ENCODE data around the gene SLC6A2. TPM values are rescaled to one million over a fixed set of nuclear protein-coding genes. Genes with fewer than 3 reads are reported as not detected.

Gene SLC6A2
- polyA plus RNA-seq, 5 donors: 0.13 to 0.22 TPM; not detected in 3

DNA sequence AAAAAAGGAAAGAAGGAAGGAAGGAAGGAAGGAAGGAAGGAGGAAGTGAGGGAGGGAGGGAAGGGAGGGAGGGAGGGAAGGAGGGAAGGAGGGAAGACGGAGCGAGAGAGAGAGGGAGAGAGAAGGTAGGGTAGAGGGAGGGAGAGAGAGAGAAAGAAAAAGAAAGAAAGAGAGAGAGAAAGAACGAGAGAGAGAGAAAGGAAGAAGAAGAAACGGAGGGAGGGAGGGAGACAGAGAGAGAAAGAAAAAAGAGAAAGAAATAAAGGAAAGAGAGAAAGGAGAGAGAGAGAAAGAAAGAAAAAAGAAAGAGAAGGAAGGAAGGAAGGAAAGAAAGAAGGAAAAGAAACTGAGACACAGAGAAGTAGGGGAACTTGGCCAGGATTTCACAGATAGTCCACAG, 8.4 kb upstream of the SLC6A2 start:
- no peak for DNase-seq

DNA sequence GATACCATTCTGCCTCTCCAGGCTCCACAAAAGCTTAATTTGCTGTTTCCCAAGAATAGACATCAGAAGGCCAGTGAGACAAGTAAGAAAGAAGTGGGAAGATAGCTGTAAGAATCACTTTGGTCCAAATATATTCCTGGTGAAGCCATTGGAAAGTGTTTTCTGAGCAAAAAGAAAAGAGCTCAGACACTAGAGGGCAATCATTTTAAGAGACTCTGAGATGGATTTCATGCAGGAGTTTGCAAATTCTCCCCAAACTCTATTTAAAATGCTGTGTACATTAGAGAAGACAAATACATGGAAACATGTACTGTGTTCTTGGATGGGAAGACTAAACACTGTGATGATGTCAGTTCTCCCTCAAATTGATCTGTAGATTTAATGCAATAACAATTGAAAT, 8.0 kb upstream of the SLC6A2 start:
- DNase-seq: no peak

DNA sequence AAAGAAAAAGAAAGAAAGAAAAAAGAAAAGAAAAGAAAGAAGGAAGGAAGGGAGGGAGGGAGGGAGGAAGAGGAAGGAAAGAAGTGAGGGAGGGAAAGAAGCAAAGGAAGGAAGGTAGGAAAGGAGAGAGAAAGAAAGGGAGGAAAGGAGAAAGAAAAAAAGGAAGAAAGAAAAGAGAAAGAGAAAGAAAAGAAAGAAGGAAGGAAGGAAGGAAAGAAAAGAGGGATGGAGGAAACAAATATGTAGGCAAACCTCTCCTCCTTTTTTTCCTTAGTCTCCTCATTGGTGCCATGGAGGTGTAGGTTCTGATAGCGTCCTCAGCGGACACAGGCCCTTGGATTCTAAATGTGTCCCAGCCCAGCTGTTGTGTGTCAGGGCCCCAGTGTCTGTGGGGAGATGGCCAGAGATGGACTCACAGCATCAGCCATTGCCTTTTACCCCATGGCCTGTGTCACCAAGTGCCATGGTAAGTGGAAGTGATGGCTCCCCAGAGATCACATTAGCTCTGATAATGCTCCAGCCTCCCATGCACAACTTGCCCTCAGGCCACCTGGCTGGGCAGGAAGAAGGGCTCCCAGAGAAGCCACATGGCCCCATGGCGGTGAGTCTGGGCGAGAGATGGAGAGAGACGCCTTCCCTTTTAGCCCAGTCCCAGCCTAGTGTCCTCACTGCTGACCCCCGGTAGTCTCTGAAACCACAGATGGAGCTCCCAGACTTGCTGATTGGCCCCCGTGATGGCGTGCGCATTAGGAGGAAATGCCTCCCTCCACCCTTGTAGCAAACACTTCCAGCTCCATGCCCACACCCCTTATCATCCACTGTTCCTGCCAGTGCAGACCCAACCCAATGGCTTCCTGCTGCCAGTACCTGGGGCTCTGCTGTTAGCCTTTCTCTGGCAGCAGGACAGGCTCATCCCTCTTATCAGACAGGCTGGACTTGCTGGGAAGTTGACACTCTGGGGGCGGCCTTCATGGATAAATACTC, 3.7 kb upstream of the SLC6A2 start:
- DNase-seq: no peak

DNA sequence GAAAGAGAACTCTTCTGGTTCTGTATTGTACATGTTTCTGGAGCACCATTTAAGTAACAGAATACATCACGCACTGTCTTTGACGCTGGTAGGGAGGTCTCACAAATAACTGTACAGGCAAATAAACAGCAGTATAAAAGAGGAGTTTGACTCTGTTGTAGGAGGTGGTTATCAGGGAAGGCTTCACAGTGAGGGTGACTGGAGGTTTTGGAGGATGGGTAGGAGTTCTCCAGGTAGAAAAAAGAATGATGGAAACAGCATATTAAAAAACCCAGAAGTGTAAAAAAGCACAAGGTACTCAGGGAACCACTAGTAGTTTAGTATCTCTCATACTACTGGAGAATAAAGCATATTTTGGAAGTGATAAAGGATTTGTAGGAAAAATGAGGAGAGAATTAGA, 2.7 kb upstream of the SLC6A2 start:
- no peak for DNase-seq

DNA sequence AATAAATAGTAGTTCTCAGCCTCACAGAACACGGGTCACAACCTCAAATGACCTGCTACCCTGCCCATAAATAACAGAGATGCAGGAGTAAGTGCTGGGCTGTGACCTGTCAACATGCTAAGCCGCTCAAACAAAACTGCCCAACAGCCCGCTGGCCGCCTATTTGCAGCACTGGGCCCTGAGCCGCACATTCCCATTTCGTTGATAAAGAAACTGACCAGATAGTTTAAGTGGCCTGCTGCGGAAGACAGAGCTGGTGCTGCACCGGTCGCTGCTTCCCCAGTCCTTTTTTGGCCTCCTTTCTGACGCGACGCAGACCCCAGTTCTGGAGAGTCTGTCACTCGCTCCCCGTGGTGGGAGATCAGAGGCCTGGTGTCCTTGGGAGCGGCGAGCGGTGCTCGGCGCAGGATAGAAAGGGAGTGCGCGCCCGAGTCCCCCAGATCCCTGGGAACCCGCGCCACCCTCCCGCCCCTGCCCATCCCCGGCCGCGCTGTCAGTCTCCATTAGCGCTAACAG, 349 bp upstream of the SLC6A2 start:
- no peak for DNase-seq

DNA sequence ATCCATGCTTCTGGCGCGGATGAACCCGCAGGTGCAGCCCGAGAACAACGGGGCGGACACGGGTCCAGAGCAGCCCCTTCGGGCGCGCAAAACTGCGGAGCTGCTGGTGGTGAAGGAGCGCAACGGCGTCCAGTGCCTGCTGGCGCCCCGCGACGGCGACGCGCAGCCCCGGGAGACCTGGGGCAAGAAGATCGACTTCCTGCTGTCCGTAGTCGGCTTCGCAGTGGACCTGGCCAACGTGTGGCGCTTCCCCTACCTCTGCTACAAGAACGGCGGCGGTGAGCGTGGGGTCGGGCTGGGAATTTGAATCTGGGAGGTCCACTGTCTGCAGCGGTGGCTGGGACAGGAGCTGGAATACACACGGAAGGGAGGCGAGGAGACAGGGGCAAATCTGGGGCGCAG, 904 bp downstream of the SLC6A2 start:
- no peak for DNase-seq

DNA sequence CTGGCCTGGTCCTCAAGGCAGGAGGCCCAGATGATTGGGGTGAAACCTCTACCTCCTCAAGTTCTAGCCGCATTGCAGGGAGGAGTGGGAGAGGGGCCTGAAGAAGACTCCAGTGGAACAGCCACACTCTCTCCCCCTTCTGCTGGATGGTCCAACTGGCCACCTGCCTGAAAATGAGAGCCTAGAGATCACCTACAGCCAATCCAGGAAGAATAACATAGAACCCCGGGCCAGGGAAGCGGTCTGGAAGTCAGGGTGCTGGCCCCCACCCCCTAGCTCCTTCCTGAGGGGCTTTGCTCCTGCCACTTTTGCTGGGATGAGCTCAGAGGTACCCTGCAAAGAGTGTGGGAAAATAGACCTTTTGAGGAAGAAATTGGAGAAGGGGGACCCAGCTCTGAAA, 1.8 kb downstream of the SLC6A2 start:
- DNase-seq: no peak

DNA sequence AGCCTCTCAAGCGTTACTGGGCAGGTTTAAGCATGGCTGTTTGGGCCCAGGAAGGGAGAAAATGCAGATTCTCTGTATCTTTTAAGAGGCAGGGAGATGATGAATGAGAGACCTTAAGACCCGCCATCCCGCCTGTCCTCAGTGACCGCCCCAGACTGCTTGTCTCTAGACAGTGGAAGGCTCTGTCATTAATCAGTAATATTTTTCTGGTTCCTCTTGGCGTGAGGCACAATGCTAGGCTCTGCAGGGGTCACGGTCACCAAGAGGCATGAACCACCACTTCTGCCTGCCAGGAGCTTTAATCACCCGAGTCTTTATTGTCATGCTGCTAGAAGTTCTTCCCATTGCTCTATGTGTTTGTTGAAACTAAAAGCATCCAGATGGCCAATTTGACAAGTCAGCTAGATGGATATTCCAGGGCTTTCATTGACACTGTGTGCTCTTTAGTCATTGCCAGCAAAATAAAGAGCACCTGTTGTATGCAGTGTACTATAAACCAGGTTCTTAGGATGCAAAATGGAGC, 3.2 kb downstream of the SLC6A2 start:
- no peak for DNase-seq

DNA sequence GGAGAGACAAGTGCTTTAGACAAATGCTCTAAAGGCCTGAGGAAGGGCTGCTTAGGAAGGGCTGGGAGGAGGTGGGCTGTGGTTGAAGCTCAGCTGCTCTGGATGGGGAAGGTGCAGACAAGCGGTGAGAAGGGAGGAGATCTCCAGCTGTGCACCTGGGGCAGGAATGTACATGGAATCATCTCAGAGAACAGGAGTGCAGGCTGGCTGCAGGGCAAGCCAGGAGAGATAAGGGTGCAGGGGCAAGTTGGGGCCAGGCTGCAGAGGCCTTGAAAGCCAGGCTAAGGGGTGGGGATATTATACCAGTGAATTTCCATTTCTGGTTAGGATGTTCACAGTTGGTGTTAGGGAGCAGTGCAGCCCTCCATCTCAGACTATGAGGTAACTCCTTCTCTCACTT, 4.2 kb downstream of the SLC6A2 start:
- DNase-seq: no peak

DNA sequence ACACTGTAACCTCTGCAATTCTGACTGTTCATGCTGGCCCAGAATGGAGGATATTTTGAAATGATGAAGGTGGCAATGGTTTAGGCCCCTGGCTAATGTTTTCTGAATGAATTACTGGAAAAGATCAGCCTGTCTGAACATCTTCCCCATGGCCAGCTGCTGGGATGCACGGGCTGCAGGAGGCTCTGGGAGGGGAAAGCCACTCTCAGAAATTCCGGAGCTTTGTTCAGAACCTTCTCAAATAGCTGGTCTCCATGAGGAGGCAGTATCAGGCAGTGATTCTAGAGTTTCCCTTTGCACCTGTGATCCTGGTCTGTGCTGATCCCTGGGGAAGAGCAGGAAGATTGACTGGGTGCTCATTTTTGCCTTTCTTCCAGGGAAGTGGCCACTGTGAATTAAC, 5.0 kb downstream of the SLC6A2 start:
- DNase-seq: no peak

DNA sequence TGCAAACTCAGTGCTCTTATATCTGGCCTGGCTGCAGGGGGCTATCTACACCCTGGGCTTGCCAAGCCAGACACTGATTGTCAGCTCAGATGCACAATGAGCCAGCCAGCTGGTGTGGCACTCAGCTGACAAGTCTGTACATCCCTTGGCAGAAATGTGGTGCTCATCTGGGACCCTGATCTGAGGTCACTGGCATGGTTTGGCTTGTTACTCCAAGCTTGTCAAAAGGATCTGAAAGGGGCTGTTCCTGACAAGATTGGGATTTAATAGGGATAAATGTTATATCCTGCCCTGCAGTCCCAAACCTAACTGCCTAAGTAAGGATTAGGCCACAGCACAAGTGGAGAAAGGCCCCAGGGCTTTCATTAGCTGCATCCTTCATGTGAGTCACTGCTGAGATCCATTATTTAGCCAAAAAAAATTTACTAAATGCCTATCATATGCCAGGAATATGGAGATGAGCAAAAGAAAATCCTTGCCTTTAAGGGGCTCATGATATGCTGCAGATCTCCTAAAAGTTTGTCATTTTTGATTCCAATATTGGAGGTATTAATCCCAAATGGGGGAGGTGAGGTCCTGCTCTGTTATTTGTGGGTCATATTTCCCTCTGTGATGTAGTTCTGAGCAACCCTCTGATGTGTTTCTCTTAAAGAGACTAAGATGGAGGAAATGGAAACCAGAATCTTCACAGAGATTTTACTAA, 6.3 kb downstream of the SLC6A2 start:
- DNase-seq: no peak

DNA sequence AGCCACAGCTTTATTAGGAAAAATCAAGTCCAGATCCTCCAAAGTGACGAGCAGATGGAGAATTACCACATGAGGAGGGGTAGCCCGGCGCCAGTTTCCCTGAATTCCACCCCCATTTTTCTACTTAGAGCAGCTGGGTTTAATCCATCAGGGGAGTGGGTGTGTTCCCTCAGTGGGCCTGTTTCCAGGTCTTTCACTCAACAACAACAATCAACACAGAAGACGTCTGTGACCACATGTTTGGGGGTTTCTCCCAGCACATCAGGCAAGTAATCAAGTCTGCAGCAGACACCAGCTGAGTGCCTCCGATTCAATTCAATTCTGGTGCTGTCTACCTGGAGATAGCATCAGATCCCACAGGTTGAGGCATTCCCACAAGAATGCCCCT, 6.8 kb downstream of the SLC6A2 start:
- peak; percentile 33 to 39 for DNase-seq

DNA sequence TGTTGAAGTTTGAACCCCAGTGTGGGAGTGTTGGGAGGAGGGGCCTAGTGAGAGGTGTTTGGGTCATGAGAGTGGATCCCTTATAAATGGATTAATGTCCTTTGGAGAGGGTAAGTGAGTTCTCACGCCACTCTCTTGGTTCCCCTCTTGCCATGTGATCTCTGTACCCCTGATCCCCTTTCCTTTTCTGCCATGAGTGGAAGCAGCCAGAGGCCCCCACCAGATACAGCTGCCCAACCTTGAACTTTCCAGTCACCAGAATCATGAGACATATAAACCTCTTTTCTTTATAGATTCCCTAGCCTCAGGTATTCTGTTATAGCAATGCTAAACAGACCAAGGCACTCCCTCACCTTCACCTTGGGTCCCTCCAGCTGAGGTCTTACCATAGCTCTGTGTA, 7.4 kb downstream of the SLC6A2 start:
- DNase-seq: no peak

DNA sequence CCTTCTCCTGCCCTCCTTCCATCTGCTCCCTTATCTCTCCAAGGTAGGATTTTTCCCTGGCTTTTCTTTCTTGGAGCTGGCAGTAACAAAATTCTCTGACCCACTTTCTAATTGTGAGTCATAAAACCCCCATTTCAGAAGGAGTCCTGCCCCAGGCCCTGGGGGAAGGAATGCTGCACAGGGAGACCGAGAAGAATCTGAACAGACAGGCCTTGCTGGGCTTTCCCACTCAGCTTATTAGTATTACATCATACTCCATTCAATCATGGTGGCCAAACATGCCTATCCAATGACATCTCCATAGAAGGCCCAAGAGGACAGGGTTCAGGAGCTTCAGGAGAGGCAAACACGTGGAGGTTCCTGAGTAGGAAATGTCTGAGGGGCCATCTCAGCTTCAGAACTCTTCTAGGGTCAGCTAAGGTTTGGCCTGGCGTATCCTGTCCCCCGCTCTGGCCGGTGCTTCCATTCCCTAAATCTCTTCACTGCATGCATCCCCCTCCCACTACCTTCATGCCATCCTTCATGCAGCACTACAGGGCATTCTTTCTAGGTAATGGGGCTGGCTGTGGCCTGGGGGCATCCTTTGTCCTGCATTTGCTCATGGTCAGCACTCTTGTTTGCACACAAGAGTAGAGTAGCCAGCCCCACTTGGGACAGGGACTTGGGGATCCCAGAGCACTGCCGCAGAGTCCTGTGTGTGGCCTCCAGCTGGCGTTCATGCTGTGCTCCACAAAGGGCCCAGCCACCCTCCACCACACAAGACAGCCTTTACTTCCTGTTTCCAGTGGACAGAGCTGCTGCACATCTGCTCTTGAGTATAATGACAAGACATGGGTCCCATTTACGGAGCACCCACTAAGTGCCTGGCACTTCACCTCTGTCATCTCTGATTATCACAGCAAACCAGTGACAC, 8.2 kb downstream of the SLC6A2 start:
- no peak for DNase-seq

DNA sequence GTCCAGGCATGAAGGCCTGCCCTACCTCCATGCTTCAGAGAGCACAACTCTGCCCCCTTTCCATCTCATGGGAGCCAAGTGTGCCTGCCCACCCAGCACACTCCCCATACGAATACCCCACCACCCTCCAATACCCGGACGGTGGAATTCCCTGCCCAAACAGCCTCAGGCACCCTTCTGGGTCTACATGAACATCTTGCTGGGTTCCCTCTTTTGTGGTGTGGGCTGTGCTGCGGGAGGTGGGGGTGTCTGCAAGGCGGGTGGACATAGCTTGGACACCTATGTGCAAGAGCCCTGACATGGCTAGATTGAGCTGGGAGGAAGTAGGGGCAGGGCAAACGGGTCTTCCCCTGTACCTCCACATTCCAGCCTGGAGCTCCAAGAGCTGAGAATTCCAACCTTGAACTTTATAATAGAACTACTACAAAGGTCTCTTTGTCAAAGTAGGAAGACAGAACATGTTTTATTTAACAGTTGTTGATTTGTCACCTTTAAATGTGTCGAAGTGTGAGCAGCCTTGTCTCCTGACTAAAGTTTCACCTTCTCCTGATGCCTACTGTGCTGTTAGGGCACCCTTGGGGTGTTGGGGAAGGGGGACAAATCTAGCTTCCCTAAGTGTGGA, 9.1 kb downstream of the SLC6A2 start:
- no peak for DNase-seq

DNA sequence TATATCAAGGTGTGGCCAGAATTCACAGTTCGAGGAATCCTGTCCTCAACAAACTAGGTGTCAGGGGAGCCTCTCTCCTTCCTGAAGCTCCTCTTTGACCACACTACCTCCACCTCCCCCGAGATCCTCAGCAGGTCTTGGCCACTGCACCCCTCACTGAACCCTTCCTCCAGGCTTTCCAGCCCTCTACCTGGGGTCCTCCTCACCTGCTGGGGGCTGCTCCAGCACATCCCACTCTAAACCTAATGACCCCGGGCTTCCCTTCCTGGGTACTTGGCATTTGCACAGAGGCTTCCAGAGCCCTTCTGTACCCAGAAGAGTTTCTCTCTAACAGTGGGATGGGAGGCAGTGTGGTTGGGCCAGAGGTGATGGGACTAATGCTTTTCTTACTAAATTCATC, 9.7 kb downstream of the SLC6A2 start:
- DNase-seq: no peak

DNA sequence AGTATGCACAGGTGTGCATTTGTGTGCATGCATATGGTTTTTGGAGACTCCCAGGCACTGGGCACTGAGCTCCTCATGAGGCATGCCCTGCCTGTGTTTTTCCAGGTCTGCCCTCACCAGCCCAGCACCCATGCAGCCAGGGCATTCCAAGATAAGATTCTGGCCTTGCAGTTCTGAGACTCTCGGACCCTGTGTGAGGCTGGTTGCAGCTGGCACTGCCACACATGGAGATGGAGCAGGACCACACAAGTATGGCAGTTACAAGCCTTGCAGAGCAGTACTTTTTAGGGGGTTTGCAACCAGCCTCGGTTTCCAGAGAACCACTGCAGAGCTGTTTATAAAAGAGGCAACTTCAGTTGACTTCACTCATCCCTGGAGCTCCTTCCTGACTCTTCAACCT, 10.2 kb downstream of the SLC6A2 start:
- DNase-seq: no peak

DNA sequence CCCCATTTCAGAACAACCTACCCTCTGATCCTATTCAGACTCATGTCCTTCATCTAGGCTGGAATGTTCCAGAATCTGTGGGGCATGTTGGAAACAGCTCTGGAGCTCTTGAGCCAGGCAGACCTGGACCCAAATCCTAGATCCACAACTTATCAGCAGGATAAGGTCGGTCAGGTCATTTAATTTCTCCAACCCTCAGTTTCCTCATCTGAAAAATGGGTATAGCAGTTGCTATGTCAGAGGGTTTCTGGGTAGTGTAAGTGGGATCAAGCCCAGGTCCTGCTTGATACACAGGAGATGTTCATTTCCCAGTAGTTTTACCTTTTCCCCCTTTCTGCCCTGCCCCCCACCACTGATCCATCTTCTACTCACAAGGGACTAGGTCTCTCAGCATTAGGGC, 12.0 kb downstream of the SLC6A2 start:
- DNase-seq: no peak

DNA sequence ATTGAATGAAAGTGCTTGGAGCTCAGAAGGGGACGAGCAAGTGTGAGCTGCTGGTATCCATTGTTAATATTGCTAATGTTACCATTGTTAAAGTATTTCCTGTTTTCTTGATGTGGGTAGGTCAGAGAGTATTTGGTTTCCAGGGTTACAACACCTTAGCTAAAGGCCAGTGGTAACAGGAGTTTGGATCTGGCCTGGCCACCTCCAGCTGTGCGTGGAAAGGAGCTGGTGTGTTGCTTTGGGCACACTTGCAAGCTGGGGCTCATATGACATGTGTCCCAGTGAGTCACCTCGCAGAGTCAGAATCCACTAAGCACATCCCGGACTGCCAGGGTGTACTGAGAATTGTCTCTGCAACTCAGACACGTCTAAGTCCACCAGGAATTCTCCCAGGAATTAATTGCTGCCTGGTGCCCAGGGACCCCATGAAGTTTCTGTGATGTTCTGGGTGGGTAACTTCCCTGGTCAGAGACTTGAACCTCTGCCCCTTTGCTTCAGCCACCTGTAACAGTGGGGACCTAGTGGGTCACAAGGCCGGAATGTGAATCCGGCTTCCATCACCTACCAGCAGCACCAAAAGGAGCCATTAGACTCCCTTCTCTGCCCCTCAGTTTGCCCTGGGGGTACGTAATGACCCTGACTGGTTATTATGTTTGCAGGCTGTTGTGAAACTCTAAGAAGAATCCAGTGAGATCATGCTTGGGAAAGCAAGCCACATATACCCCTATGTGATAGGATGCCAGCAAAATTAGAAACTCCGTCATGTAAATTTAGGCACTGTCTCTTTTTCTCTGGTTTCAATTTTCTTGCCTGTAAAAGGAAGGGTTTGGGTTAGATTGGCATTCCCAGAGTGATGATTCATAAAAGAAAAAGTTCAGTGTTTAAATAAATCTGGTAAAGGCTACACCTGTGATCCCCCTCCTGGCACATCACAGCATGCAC, 12.8 kb downstream of the SLC6A2 start:
- DNase-seq: no peak
